Measurements from ENCODE around the gene CSMD2. TPM values are rescaled to one million over a fixed set of nuclear protein-coding genes. Genes with fewer than 3 reads are reported as not detected.
"Not testable (repeated sequence)": the region's sequence is repeated elsewhere in the genome, so short reads cannot be mapped to it uniquely, and the experiment has no call there.

The CSMD2 gene
- total and polyA plus RNA-seq, 4 donors = 0.25 to 2.4 (median 1.7) TPM

GRCh38 chr1:34024485-34024884 lies 140.5 kb downstream of the CSMD2 start:
- H3K27me3 ChIP-seq (ENCODE audit: control insufficient read depth in 1 of 2, insufficient read depth in 2 of 2, low read length in 1 of 2) = no peaks in the 10 kb centered on the region

GRCh38 chr1:34019741-34020552 lies 145.1 kb downstream of the CSMD2 start:
- ATAC-seq (ENCODE audit: low FRiP score) (no peak), DNase-seq (no peak)
- Histone ChIP-seq H3K9me3 (ENCODE audit: control insufficient read depth, low read length) (no peaks in the 10 kb centered on the region), H3K36me3 (ENCODE audit: control insufficient read depth in 1 of 2, insufficient read depth in 2 of 2, low read length in 1 of 2) (no peaks in the 10 kb centered on the region), H3K4me1 (ENCODE audit: control insufficient read depth in 1 of 2, insufficient read depth in 2 of 2, low read length in 2 of 2) (no peaks in the 10 kb centered on the region), H3K27ac (ENCODE audit: low read depth in 1 of 2, low read length in 2 of 2) (no peak overlapping the region), H3K27me3 (ENCODE audit: control insufficient read depth in 1 of 2, insufficient read depth in 2 of 2, low read length in 1 of 2) (no peaks in the 10 kb centered on the region), H3K4me3 (ENCODE audit: low read length in 2 of 2) (no peak overlapping the region)
- intact Hi-C loops (cut with DNase I) = loop anchor here (10.0 kb wide), 2 partner anchors 175 to 385 kb away; no protein-coding TSS in a partner anchor
- WGBS, 2 donors = 71 to 76% methylated on average over 6 to 7 of the region's 7 CpGs

More at GRCh38 chr1:34024485-34024884, 140.5 kb downstream of the CSMD2 start:
- Histone ChIP-seq H3K9me3 (ENCODE audit: control insufficient read depth, low read length) (no peaks in the 10 kb centered on the region), H3K4me3 (ENCODE audit: low read length in 2 of 2) (no peak overlapping the region), H3K36me3 (ENCODE audit: control insufficient read depth in 1 of 2, insufficient read depth in 2 of 2, low read length in 1 of 2) (no peaks in the 10 kb centered on the region), H3K27ac (ENCODE audit: low read depth in 1 of 2, low read length in 2 of 2) (no peak overlapping the region), H3K4me1 (ENCODE audit: control insufficient read depth in 1 of 2, insufficient read depth in 2 of 2, low read length in 2 of 2) (no peaks in the 10 kb centered on the region)
- DNase-seq (no peak), ATAC-seq (ENCODE audit: low FRiP score) (no peak)
- 80 to 86% methylated on average over 4 of the region's 4 CpGs for WGBS, 2 donors
- intact Hi-C loops (cut with DNase I) = no loop called here

GRCh38 chr1:34018285-34018684 lies 146.7 kb downstream of the CSMD2 start:
- Histone ChIP-seq H3K36me3 (ENCODE audit: control insufficient read depth in 1 of 2, insufficient read depth in 2 of 2, low read length in 1 of 2) (no peaks in the 10 kb centered on the region), H3K4me3 (ENCODE audit: low read length in 2 of 2) (no peak overlapping the region), H3K4me1 (ENCODE audit: control insufficient read depth in 1 of 2, insufficient read depth in 2 of 2, low read length in 2 of 2) (no peaks in the 10 kb centered on the region), H3K27ac (ENCODE audit: low read depth in 1 of 2, low read length in 2 of 2) (no peak overlapping the region), H3K27me3 (ENCODE audit: control insufficient read depth in 1 of 2, insufficient read depth in 2 of 2, low read length in 1 of 2) (no peaks in the 10 kb centered on the region), H3K9me3 (ENCODE audit: control insufficient read depth, low read length) (no peaks in the 10 kb centered on the region)
- no peak for DNase-seq
- 38 to 53% methylated on average over 2 of the region's 2 CpGs for WGBS, 2 donors
- ATAC-seq (ENCODE audit: low FRiP score) = no peak
- intact Hi-C loops (cut with DNase I) = loop anchor here (10.0 kb wide), 2 partner anchors 173 to 383 kb away; no protein-coding TSS in a partner anchor

DNA sequence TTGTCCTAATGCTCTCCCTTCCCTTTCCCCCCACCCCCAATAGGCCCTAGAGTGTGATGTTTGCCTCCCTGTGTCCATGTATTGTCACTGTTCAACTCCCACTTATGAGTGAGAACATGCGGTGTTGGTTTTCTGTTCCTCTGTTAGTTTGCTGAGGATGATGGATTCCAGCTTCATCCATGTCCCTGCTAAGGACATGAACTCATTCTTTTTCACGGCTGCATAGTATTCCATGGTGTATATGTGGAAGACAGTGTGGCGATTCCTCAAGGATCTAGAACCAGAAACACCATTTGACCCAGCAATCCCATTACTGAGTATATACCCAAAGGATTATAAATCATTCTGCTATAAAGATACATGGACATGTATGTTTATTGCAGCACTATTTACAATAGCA lies 148.7 kb downstream of the CSMD2 start:
- not testable (repeated sequence) for H3K27ac ChIP-seq (ENCODE audit: low read depth in 1 of 2, low read length in 2 of 2); DNase-seq; H3K4me1 ChIP-seq (ENCODE audit: control insufficient read depth in 1 of 2, insufficient read depth in 2 of 2, low read length in 2 of 2); H3K4me3 ChIP-seq (ENCODE audit: low read length in 2 of 2); H3K27me3 ChIP-seq (ENCODE audit: control insufficient read depth in 1 of 2, insufficient read depth in 2 of 2, low read length in 1 of 2); ATAC-seq (ENCODE audit: low FRiP score); H3K9me3 ChIP-seq (ENCODE audit: control insufficient read depth, low read length); H3K36me3 ChIP-seq (ENCODE audit: control insufficient read depth in 1 of 2, insufficient read depth in 2 of 2, low read length in 1 of 2)
- intact Hi-C loops (cut with DNase I) = loop anchor here (10.0 kb wide), 2 partner anchors 171 to 381 kb away; no protein-coding TSS in a partner anchor
- WGBS, 2 donors = 95 to 99% methylated on average over 3 of the region's 3 CpGs

GRCh38 chr1:34013958-34014737 lies 150.9 kb downstream of the CSMD2 start:
- Histone ChIP-seq H3K27ac (ENCODE audit: low read depth in 1 of 2, low read length in 2 of 2) (no peak overlapping the region), H3K27me3 (ENCODE audit: control insufficient read depth in 1 of 2, insufficient read depth in 2 of 2, low read length in 1 of 2) (no peaks in the 10 kb centered on the region), H3K4me1 (ENCODE audit: control insufficient read depth in 1 of 2, insufficient read depth in 2 of 2, low read length in 2 of 2) (no peaks in the 10 kb centered on the region), H3K9me3 (ENCODE audit: control insufficient read depth, low read length) (no peaks in the 10 kb centered on the region), H3K4me3 (ENCODE audit: low read length in 2 of 2) (no peak overlapping the region), H3K36me3 (ENCODE audit: control insufficient read depth in 1 of 2, insufficient read depth in 2 of 2, low read length in 1 of 2) (no peaks in the 10 kb centered on the region)
- DNase-seq (peak in 1 of 2 donors; percentile 55), ATAC-seq (ENCODE audit: low FRiP score) (peak; percentile 44)
- WGBS, 2 donors = 55 to 56% methylated on average over 11 of the region's 11 CpGs
- intact Hi-C loops (cut with DNase I) = loop anchor here (5.0 to 10.0 kb wide), 4 partner anchors 137 to 379 kb away; no protein-coding TSS in a partner anchor

- Histone ChIP-seq H3K4me1 (ENCODE audit: control insufficient read depth in 1 of 2, insufficient read depth in 2 of 2, low read length in 2 of 2) (no peaks in the 10 kb centered on the region), H3K9me3 (ENCODE audit: control insufficient read depth, low read length) (no peaks in the 10 kb centered on the region), H3K4me3 (ENCODE audit: low read length in 2 of 2) (no peak overlapping the region), H3K27ac (ENCODE audit: low read depth in 1 of 2, low read length in 2 of 2) (no peak overlapping the region), H3K27me3 (ENCODE audit: control insufficient read depth in 1 of 2, insufficient read depth in 2 of 2, low read length in 1 of 2) (no peaks in the 10 kb centered on the region), H3K36me3 (ENCODE audit: control insufficient read depth in 1 of 2, insufficient read depth in 2 of 2, low read length in 1 of 2) (no peaks in the 10 kb centered on the region)
- ATAC-seq (ENCODE audit: low FRiP score) (no peak), DNase-seq (no peak)
- intact Hi-C loops (cut with DNase I) = loop anchor here (5.0 to 10.0 kb wide), 4 partner anchors 136 to 378 kb away; no protein-coding TSS in a partner anchor
- WGBS, 2 donors = 68 to 77% methylated on average over 10 of the region's 10 CpGs
Measured at GRCh38 chr1:34013136-34013535, 151.9 kb downstream of the CSMD2 start.

DNA sequence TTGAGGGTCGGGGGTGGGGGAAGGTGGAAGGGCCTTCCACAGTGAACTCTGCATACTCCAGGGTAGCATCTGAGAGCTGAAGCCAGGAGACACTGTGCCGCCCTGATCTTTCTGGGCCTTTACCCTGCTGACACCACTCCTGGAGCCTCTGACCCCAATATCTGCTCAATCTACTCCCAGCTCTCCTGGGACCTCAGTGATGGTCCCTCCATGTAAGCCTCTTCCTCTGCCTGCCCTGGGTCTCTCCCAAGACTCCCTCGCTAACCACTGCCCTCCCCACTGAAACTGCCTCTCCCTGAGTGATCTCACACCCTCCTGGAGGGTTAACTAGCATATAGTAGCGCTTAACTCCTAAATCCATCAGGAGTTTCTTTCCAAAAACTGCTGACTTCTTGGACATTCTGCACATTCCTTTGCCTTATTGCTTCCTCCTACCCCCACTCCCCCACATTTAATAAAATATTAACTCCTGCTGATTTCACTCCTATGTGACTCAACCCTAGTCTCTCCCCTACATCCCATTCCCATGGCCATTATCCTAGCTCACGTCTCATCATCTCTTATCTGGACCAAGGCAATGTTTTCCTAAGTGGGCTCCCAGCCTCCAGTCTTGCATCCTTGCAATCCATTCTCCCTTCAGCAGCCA lies 155.6 kb downstream of the CSMD2 start:
- no peak for DNase-seq
- Histone ChIP-seq H3K27me3 (ENCODE audit: control insufficient read depth in 1 of 2, insufficient read depth in 2 of 2, low read length in 1 of 2) (no peaks in the 10 kb centered on the region), H3K9me3 (ENCODE audit: control insufficient read depth, low read length) (no peaks in the 10 kb centered on the region), H3K36me3 (ENCODE audit: control insufficient read depth in 1 of 2, insufficient read depth in 2 of 2, low read length in 1 of 2) (no peaks in the 10 kb centered on the region), H3K4me1 (ENCODE audit: control insufficient read depth in 1 of 2, insufficient read depth in 2 of 2, low read length in 2 of 2) (no peaks in the 10 kb centered on the region), H3K4me3 (ENCODE audit: low read length in 2 of 2) (no peak overlapping the region), H3K27ac (ENCODE audit: low read depth in 1 of 2, low read length in 2 of 2) (no peak overlapping the region)
- intact Hi-C loops (cut with DNase I) = no loop called here
- ATAC-seq (ENCODE audit: low FRiP score) = no peak
- WGBS, 2 donors = 74 to 78% methylated on average over 5 of the region's 5 CpGs

DNA sequence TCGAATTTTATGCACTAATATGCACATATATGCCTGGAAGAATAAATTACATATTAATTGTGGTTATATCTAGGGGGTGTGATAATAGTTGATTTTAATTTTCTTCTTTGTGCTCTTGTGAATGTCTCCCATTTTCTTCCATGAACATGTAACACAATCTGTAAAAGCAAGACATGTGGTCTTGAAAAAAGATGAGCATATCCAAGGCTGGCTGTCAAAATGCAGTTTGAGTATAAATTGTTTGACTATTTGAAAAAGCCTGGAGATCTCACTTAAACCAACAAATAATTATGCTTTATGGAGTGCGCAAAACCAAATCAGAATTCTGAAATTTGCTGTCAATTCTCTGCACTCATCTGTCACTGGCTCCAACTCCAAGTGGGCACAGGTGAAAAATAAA lies 157.3 kb downstream of the CSMD2 start:
- H3K36me3 ChIP-seq (ENCODE audit: control insufficient read depth in 1 of 2, insufficient read depth in 2 of 2, low read length in 1 of 2) = no peaks in the 10 kb centered on the region
- WGBS, 2 donors = 79 to 80% methylated on average over 2 of the region's 2 CpGs
- ATAC-seq (ENCODE audit: low FRiP score) = no peak

More for the DNA sequence above, 157.3 kb downstream of the CSMD2 start:
- DNase-seq = no peak
- H3K9me3 ChIP-seq (ENCODE audit: control insufficient read depth, low read length) = no peaks in the 10 kb centered on the region
- H3K27ac ChIP-seq (ENCODE audit: low read depth in 1 of 2, low read length in 2 of 2) = no peak overlapping the region
- no peaks in the 10 kb centered on the region for H3K27me3 ChIP-seq (ENCODE audit: control insufficient read depth in 1 of 2, insufficient read depth in 2 of 2, low read length in 1 of 2)
- intact Hi-C loops (cut with DNase I) = no loop called here
- no peak overlapping the region for H3K4me3 ChIP-seq (ENCODE audit: low read length in 2 of 2)
- no peaks in the 10 kb centered on the region for H3K4me1 ChIP-seq (ENCODE audit: control insufficient read depth in 1 of 2, insufficient read depth in 2 of 2, low read length in 2 of 2)
